GM18951 (cell line): ENCODE data around the gene TUBB8.
"Not testable (repeated sequence)": the region's sequence is repeated elsewhere in the genome, so short reads cannot be mapped to it uniquely, and the experiment has no call there.

ENCODE experiments used
- POLR2A ChIP-seq: IDR thresholded peaks from 4 replicates; pipeline ENCODE4 v1.6.1; 2011; ENCODE audit warnings: mild to moderate bottlenecking; ENCODE audit not compliant: insufficient read length, insufficient read depth; ENCODE audit errors: extremely low read depth
- in situ Hi-C: fragments of 300-500 bp; cut with MboI; formaldehyde crosslinking; loops from one replicate; pipeline ENCODE4 v1.12.0; 2022; ENCODE audit warnings: low sequenced_read_pairs, mixed read lengths, inconsistent platforms; ENCODE audit not compliant: unreplicated experiment

TUBB8 gene

GRCh38 chr10:83930-84530 lies 34.9 kb upstream of the TUBB8 start:
- in situ Hi-C loops, result no loop called here
- TF ChIP-seq POLR2A, result no peak

GRCh38 chr10:80477-81105 lies 31.5 kb upstream of the TUBB8 start:
- TF ChIP-seq POLR2A, result no peak

GRCh38 chr10:79532-80215 lies 30.6 kb upstream of the TUBB8 start:
- in situ Hi-C loops, result no loop called here
- TF ChIP-seq POLR2A, result no peak

More at GRCh38 chr10:80477-81105, 31.5 kb upstream of the TUBB8 start:
- in situ Hi-C loops, result no loop called here

- no peak for TF ChIP-seq POLR2A
- in situ Hi-C loops, result no loop called here
These were observed 29.5 kb upstream of the TUBB8 start for GRCh38 chr10:78556-78955.

- in situ Hi-C loops, result not testable (repeated sequence)
These were observed 25.1 kb upstream of the TUBB8 start for GRCh38 chr10:74266-74621.

- in situ Hi-C loops, result not testable (repeated sequence)
These were observed 24.6 kb upstream of the TUBB8 start for GRCh38 chr10:73543-74265.

- in situ Hi-C loops, result not testable (repeated sequence)
These were observed 19.1 kb upstream of the TUBB8 start for GRCh38 chr10:68156-68555.

GRCh38 chr10:49926-50325 lies 830 bp upstream of the TUBB8 start:
- in situ Hi-C loops, result not testable (repeated sequence)

- in situ Hi-C loops, result not testable (repeated sequence)
These were observed 1.2 kb downstream of the TUBB8 start for GRCh38 chr10:47864-48263.

- in situ Hi-C loops, result not testable (repeated sequence)
These were observed 35.8 kb downstream of the TUBB8 start for GRCh38 chr10:13315-13635.

- in situ Hi-C loops, result not testable (repeated sequence)
These were observed 36.4 kb downstream of the TUBB8 start for GRCh38 chr10:12444-13314.

- in situ Hi-C loops, result not testable (repeated sequence)
These were observed 37.8 kb downstream of the TUBB8 start for GRCh38 chr10:11260-11659.

GRCh38 chr10:10261-10971 lies 38.7 kb downstream of the TUBB8 start:
- in situ Hi-C loops, result not testable (repeated sequence)
